PFSK-1 (cell line): Measurements from ENCODE around the gene ALOX15B.

ENCODE experiments used
- FOXP2 ChIP-seq: optimal IDR thresholded peaks from 2 replicates; pipeline ENCODE3; 2011; ENCODE audit warnings: borderline replicate concordance, control low read depth, inconsistent platforms; ENCODE audit not compliant: insufficient read depth; ENCODE audit errors: extremely low read length, extremely low read depth
- POLR2AphosphoS5 ChIP-seq: IDR thresholded peaks from 2 replicates; pipeline ENCODE4 v1.6.1; 2012; ENCODE audit warnings: low read depth, mild to moderate bottlenecking, control low read depth, low read length, moderate library complexity
- TAF1 ChIP-seq: IDR thresholded peaks from 2 replicates; pipeline ENCODE4 v1.6.1; 2012; ENCODE audit warnings: low read length, control low read depth, borderline replicate concordance; ENCODE audit not compliant: insufficient read depth
- TF ChIP-seq, protein P1 (sequence below), 2 experiments: IDR thresholded peaks; 2 replicates each; pipeline versions ENCODE4 v1.6.1 to v1.8.0; 2011 to 2012; ENCODE audit warnings: low read depth in 2 of 2, low read length in 2 of 2, control low read depth in 1 of 2, inconsistent platforms in 1 of 2, mild to moderate bottlenecking in 1 of 2, moderate library complexity in 1 of 2; ENCODE audit not compliant: insufficient read depth in 1 of 2

DNA sequence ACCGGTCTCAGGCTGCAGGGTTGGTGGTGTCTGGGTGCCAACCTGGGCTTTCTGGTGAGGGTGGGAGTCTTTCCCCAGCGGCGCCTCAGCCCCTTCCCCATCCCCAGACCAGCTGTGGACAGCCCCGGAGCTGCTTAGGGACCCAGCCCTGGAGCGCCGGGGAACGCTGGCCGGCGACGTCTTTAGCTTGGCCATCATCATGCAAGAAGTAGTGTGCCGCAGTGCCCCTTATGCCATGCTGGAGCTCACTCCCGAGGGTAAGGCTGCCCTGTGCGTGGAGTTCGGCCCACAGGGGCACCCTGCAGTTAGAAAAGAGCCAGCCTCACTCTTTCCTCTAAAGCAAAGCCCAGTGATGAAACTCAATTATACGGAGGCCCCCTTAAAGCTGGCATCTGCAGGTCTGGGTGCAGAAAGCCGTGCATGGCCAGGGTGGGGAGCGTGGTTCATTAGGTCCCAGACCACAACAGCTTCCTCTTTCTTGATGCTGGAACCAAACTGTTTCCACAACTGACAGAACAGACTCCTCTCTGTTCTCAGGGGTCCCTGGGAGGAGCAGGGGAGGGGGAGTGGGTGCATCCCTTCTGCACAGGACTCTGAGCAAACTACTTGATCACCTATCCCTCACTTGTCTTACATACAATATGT is 25.7 kb upstream of the ALOX15B start:
- TF ChIP-seq POLR2AphosphoS5 = no peak
- TF ChIP-seq, protein P1, sequence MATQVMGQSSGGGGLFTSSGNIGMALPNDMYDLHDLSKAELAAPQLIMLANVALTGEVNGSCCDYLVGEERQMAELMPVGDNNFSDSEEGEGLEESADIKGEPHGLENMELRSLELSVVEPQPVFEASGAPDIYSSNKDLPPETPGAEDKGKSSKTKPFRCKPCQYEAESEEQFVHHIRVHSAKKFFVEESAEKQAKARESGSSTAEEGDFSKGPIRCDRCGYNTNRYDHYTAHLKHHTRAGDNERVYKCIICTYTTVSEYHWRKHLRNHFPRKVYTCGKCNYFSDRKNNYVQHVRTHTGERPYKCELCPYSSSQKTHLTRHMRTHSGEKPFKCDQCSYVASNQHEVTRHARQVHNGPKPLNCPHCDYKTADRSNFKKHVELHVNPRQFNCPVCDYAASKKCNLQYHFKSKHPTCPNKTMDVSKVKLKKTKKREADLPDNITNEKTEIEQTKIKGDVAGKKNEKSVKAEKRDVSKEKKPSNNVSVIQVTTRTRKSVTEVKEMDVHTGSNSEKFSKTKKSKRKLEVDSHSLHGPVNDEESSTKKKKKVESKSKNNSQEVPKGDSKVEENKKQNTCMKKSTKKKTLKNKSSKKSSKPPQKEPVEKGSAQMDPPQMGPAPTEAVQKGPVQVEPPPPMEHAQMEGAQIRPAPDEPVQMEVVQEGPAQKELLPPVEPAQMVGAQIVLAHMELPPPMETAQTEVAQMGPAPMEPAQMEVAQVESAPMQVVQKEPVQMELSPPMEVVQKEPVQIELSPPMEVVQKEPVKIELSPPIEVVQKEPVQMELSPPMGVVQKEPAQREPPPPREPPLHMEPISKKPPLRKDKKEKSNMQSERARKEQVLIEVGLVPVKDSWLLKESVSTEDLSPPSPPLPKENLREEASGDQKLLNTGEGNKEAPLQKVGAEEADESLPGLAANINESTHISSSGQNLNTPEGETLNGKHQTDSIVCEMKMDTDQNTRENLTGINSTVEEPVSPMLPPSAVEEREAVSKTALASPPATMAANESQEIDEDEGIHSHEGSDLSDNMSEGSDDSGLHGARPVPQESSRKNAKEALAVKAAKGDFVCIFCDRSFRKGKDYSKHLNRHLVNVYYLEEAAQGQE (IDR thresholded peaks at IDR 0.05; ENCODE audit: insufficient read depth in 1 of 2, low read depth in 2 of 2, low read length in 2 of 2) = no peak
- no peak for TF ChIP-seq TAF1
- no peak for TF ChIP-seq FOXP2
